C4-2B (cell line): Measurements from ENCODE around the gene ARHGEF2.

Experiments
- ZFX ChIP-seq: fragments of 450-650 bp; IDR thresholded peaks from 2 replicates; pipeline ENCODE4 v1.6.1; 2017
- TF ChIP-seq, protein P1 (sequence below): fragments of 450-650 bp; conservative IDR thresholded peaks from 2 replicates; pipeline ENCODE4 v1.5.1; 2017; ENCODE audit warnings: mild to moderate bottlenecking

DNA sequence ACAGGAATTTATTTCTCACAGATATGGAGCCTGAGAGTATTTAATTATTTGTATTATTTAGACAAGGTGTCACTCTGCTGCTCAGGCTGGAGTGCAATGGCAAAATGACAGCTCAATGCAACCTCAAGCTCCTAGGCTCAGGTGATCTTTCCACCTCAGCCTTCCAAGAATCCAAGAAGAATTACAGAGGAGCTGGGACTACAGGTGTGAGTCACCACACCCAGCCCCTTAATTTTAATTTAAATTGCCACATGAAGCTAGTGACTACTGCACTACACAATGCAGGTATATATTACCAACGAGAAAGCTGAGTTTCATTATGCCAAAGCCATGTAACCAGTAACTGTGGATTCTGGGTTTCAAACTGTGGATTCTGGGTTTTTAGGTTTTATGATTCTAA is 46.3 kb downstream of the ARHGEF2 start:
- TF ChIP-seq, protein P1, sequence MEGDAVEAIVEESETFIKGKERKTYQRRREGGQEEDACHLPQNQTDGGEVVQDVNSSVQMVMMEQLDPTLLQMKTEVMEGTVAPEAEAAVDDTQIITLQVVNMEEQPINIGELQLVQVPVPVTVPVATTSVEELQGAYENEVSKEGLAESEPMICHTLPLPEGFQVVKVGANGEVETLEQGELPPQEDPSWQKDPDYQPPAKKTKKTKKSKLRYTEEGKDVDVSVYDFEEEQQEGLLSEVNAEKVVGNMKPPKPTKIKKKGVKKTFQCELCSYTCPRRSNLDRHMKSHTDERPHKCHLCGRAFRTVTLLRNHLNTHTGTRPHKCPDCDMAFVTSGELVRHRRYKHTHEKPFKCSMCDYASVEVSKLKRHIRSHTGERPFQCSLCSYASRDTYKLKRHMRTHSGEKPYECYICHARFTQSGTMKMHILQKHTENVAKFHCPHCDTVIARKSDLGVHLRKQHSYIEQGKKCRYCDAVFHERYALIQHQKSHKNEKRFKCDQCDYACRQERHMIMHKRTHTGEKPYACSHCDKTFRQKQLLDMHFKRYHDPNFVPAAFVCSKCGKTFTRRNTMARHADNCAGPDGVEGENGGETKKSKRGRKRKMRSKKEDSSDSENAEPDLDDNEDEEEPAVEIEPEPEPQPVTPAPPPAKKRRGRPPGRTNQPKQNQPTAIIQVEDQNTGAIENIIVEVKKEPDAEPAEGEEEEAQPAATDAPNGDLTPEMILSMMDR, result no peak
- no peak for TF ChIP-seq ZFX
